Measurements from ENCODE around the gene TLR2. TPM values are rescaled to one million over a fixed set of nuclear protein-coding genes. Genes with fewer than 3 reads are reported as not detected.

Gene TLR2
- total RNA-seq, 2 experiments from 2014 or later = 0.56 to 1.8 TPM

DNA sequence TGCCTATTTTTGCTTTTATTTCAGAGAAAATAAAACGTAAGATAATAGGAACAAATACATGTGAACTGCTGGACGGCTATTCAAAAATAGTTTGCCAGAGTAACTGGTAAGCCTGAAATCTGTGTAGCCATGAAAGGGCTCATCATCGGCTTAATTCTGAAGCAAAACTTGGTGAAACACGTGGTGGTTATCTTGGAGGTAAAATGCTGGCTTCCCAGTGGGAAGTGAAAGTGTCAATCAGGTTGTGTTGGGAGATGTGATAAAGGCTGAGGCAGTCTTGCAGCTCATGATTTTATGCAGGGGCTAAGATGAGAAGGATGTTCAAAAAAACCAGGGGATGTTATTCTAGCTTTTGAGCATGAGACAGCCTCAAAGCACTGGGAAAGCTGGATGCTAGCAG, 36.1 kb upstream of the TLR2 start:
- TF ChIP-seq, protein P1, sequence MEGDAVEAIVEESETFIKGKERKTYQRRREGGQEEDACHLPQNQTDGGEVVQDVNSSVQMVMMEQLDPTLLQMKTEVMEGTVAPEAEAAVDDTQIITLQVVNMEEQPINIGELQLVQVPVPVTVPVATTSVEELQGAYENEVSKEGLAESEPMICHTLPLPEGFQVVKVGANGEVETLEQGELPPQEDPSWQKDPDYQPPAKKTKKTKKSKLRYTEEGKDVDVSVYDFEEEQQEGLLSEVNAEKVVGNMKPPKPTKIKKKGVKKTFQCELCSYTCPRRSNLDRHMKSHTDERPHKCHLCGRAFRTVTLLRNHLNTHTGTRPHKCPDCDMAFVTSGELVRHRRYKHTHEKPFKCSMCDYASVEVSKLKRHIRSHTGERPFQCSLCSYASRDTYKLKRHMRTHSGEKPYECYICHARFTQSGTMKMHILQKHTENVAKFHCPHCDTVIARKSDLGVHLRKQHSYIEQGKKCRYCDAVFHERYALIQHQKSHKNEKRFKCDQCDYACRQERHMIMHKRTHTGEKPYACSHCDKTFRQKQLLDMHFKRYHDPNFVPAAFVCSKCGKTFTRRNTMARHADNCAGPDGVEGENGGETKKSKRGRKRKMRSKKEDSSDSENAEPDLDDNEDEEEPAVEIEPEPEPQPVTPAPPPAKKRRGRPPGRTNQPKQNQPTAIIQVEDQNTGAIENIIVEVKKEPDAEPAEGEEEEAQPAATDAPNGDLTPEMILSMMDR (IDR thresholded peaks at IDR 0.05) = no peak
- Mint-ChIP-seq H3K9me3 (peaks cover 1% of the 10 kb centered on the region), H3K27ac (no peak overlapping the region), H3K27me3 (no peaks in the 10 kb centered on the region), H3K4me1 (ENCODE audit: low read depth) (peaks cover 29% of the 10 kb centered on the region), H3K36me3 (ENCODE audit: low read depth) (no peaks in the 10 kb centered on the region), H3K4me3 (no peak overlapping the region)
- ChIA-PET CTCF (interaction anchor here (1.0 to 5.5 kb wide), 14 partner anchors 8 to 564 kb away, joined by 3 to 48 read pairs (median 6); partner anchors contain the start of gene MND1), POLR2A (no interaction called here)
- no peak for DNase-seq
- no peak for ATAC-seq
- intact Hi-C loops (cut with micrococcal nuclease) = loop anchor here (10.0 kb wide), 2 partner anchors 223 to 503 kb away; no protein-coding TSS in a partner anchor

DNA sequence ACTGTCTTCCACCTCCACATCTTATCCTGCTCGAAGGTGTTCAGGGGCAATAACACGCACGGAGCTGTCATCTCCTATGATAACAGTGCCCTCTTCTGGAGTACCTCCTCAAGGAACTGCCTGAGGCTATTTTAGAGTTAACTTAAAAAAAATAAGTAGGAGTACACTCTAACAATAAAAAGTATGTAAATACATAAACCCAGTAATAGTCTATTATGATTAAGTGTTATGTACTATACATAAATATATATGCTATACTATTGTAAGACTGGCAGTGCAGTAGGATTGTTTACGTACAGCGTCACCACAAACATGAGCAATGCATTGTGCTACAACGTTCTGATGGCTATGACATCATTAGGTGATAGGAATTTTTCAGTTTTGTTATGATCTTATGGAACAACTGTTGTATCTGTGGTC, 34.5 kb upstream of the TLR2 start:
- H3K4me1 Mint-ChIP-seq (ENCODE audit: low read depth) = peaks cover 26% of the 10 kb centered on the region
- no peak overlapping the region for H3K27ac Mint-ChIP-seq
- POLR2A ChIA-PET = interaction anchor here (1.0 kb wide), 1 partner anchor 10 kb away, joined by 6 read pairs; no protein-coding TSS in a partner anchor
- TF ChIP-seq, protein P1 (IDR thresholded peaks at IDR 0.05) = peak; percentile 47
- CTCF ChIA-PET = interaction anchor here (0.8 to 5.5 kb wide), 16 partner anchors 15 to 507 kb away, joined by 3 to 48 read pairs (median 5); partner anchors contain the start of genes MND1 and TLR2
- no peaks in the 10 kb centered on the region for H3K27me3 Mint-ChIP-seq
- no peaks in the 10 kb centered on the region for H3K36me3 Mint-ChIP-seq (ENCODE audit: low read depth)
- H3K9me3 Mint-ChIP-seq = peaks cover 1% of the 10 kb centered on the region
- no peak for ATAC-seq
- intact Hi-C loops (cut with micrococcal nuclease) = loop anchor here (10.0 kb wide), 2 partner anchors 225 to 505 kb away; no protein-coding TSS in a partner anchor
- peak; percentile 28 for DNase-seq
- H3K4me3 Mint-ChIP-seq = no peak overlapping the region

DNA sequence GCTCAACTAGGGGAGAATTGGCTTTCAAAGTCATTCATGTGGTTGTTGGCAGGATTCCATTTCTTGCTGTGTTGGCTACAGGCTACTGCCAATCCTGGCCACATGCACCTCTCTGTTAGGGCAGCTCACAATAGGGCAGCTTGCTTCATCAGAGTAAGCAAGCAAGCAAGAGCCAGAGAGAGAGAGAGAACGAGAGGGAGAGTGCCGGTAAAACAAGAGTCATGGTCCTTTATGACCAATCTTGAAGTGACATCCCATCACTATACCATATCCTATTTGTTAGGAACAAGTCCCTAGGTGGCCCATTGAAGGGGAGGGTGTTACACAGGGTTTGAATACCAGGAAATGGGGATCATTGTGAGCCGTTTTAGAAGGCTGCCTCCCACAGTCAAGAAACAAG, 33.0 kb upstream of the TLR2 start:
- ChIA-PET CTCF (interaction anchor here (1.0 to 5.5 kb wide), 2 partner anchors 8 to 99 kb away, joined by 7 to 48 read pairs; no protein-coding TSS in a partner anchor), POLR2A (interaction anchor here (0.6 to 1.2 kb wide), 2 partner anchors 8 to 117 kb away, joined by 3 read pairs; no protein-coding TSS in a partner anchor)
- Mint-ChIP-seq H3K4me3 (no peak overlapping the region), H3K4me1 (ENCODE audit: low read depth) (peaks cover 26% of the 10 kb centered on the region), H3K9me3 (no peaks in the 10 kb centered on the region), H3K27me3 (peaks cover 4% of the 10 kb centered on the region), H3K27ac (peak overlapping the region; percentile 82), H3K36me3 (ENCODE audit: low read depth) (no peaks in the 10 kb centered on the region)
- intact Hi-C loops (cut with micrococcal nuclease) = no loop called here
- DNase-seq = no peak
- no peak for ATAC-seq
- TF ChIP-seq, protein P1 (IDR thresholded peaks at IDR 0.05) = no peak

DNA sequence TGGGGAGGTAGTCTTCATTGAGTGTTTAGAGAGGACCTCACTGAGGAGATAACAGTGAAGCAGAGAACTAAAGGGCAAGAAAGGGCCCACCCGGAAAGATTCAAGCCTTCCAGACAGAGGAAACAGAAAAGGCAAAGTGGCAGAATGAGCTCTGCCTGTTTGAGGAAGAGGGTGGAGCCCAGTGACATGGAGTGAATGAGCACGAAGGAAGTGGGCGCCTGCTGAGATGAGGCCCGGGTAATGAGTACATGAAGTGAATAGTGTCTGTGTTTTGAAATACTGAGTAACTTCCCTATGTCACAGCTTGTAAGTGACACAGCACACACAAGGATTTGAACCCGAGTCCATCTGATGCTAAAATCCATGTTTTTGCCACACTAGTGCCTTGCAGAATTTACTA, 32.5 kb upstream of the TLR2 start:
- H3K36me3 Mint-ChIP-seq (ENCODE audit: low read depth) = no peaks in the 10 kb centered on the region
- POLR2A ChIA-PET = interaction anchor here (0.6 to 1.2 kb wide), 2 partner anchors 8 to 117 kb away, joined by 3 read pairs; no protein-coding TSS in a partner anchor
- H3K27ac Mint-ChIP-seq = peak overlapping the region; percentile 82
- no peaks in the 10 kb centered on the region for H3K9me3 Mint-ChIP-seq
- H3K4me3 Mint-ChIP-seq = no peak overlapping the region
- TF ChIP-seq, protein P1 (IDR thresholded peaks at IDR 0.05) = no peak
- intact Hi-C loops (cut with micrococcal nuclease) = no loop called here
- peaks cover 4% of the 10 kb centered on the region for H3K27me3 Mint-ChIP-seq
- CTCF ChIA-PET = interaction anchor here (0.6 to 1.0 kb wide), 2 partner anchors 8 to 307 kb away, joined by 4 to 7 read pairs; partner anchors contain the start of gene MND1
- peaks cover 26% of the 10 kb centered on the region for H3K4me1 Mint-ChIP-seq (ENCODE audit: low read depth)
- ATAC-seq (peak; percentile 97), DNase-seq (peak; percentile 76)

Measured in activated CD8-positive, alpha-beta T cell treated with anti-CD3 and anti-CD28 coated beads for 36 hours (primary cell).